PFSK-1 (cell line): ENCODE results near the gene COMMD6.

Experiments used
- FOXP2 ChIP-seq: optimal IDR thresholded peaks from 2 replicates; pipeline ENCODE3; 2011; ENCODE audit warnings: borderline replicate concordance, control low read depth, inconsistent platforms; ENCODE audit not compliant: insufficient read depth; ENCODE audit errors: extremely low read length, extremely low read depth
- POLR2AphosphoS5 ChIP-seq: IDR thresholded peaks from 2 replicates; pipeline ENCODE4 v1.6.1; 2012; ENCODE audit warnings: low read depth, mild to moderate bottlenecking, control low read depth, low read length, moderate library complexity
- REST ChIP-seq, 2 experiments: IDR thresholded peaks; 2 replicates each; pipeline versions ENCODE4 v1.6.1 to v1.8.0; 2011 to 2012; ENCODE audit warnings: low read depth in 2 of 2, low read length in 2 of 2, control low read depth in 1 of 2, inconsistent platforms in 1 of 2, mild to moderate bottlenecking in 1 of 2, moderate library complexity in 1 of 2; ENCODE audit not compliant: insufficient read depth in 1 of 2
- SIN3A ChIP-seq: IDR thresholded peaks from 2 replicates; pipeline ENCODE4 v1.6.1; 2012; ENCODE audit warnings: mild to moderate bottlenecking, low read length, moderate library complexity, borderline replicate concordance; ENCODE audit not compliant: insufficient read depth
- TAF1 ChIP-seq: IDR thresholded peaks from 2 replicates; pipeline ENCODE4 v1.6.1; 2012; ENCODE audit warnings: low read length, control low read depth, borderline replicate concordance; ENCODE audit not compliant: insufficient read depth

GRCh38 chr13:75495938-75496337 is 41.7 kb downstream of the COMMD6 start:
- TF ChIP-seq POLR2AphosphoS5 (no peak), TAF1 (no peak), SIN3A (no peak), REST (IDR thresholded peaks at IDR 0.05; ENCODE audit: insufficient read depth in 1 of 2, low read depth in 2 of 2, low read length in 2 of 2) (no peak), FOXP2 (no peak)
